Measurements from ENCODE around the gene SLC25A18.

DNA sequence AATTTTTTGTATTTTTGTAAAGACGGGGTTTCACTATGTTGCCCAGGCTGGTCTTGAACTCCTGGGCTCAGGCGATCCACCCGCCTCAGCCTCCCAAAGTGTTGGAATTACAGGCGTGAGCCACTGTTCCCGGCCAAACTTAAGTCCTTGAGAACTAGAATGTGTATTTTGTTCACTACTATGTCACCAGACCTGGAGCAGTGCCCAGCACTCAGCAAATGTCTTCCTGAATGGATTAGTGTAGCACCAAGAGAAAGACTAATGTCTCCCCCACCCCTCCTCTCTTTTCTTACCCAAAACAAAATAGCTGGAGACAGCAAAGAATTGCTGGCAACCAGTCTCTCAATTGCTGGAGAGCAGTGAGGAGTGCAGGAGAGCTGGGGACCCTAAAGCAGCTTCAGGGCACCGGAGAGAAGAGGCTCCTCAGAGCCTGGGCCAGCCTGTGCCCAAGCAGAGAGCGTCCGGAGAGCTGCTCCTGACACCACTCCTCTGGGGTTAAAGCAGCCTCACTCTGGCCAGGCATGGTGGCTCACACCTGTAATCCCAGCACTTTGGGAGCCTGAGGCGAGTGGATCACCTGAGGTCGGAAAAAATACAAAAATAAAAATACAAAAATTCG, 14.9 kb downstream of the SLC25A18 start:
- TF ChIP-seq, protein P1, sequence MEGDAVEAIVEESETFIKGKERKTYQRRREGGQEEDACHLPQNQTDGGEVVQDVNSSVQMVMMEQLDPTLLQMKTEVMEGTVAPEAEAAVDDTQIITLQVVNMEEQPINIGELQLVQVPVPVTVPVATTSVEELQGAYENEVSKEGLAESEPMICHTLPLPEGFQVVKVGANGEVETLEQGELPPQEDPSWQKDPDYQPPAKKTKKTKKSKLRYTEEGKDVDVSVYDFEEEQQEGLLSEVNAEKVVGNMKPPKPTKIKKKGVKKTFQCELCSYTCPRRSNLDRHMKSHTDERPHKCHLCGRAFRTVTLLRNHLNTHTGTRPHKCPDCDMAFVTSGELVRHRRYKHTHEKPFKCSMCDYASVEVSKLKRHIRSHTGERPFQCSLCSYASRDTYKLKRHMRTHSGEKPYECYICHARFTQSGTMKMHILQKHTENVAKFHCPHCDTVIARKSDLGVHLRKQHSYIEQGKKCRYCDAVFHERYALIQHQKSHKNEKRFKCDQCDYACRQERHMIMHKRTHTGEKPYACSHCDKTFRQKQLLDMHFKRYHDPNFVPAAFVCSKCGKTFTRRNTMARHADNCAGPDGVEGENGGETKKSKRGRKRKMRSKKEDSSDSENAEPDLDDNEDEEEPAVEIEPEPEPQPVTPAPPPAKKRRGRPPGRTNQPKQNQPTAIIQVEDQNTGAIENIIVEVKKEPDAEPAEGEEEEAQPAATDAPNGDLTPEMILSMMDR (IDR thresholded peaks at IDR 0.05), result no peak
- TF ChIP-seq POLR2A (IDR thresholded peaks at IDR 0.05), result no peak

Data from Peyer's patch (tissue), 4 donors.